ENCODE results near the gene VWCE. TPM values are rescaled to one million over a fixed set of nuclear protein-coding genes. Genes with fewer than 3 reads are reported as not detected.
A peak's percentile ranks its signal among the peaks of the same experiment; 100 is the strongest.

VWCE gene
- total RNA-seq, 1 experiment from 2014 or later, result 0.41 TPM

- no peak overlapping the region for H2AFZ ChIP-seq
- peaks cover 8% of the 10 kb centered on the region; the same call in 1 of the 2 replicates for H3F3A ChIP-seq (ENCODE audit: insufficient read depth, low read depth)
- BruUV-seq (replicated peaks), result no TSS peak
- no peak overlapping the region for H3K4me3 ChIP-seq
- peaks cover 21% of the 10 kb centered on the region for H3K27me3 ChIP-seq (ENCODE audit: insufficient read depth, low read depth)
- H3K4me2 ChIP-seq, result no peak overlapping the region
- no peaks in the 10 kb centered on the region for H3K36me3 ChIP-seq (ENCODE audit: low read depth)
- intact Hi-C loops (cut with micrococcal nuclease; ENCODE audit: unreplicated experiment), result no loop called here
- no peaks in the 10 kb centered on the region; the same call in none of the 2 replicates for H4K20me1 ChIP-seq (ENCODE audit: insufficient read depth)
- H3K9me2 ChIP-seq (ENCODE audit: insufficient read depth), result no peaks in the 10 kb centered on the region
- H3K27ac ChIP-seq, result no peak overlapping the region
- CTCF ChIA-PET, result interaction anchor here (0.5 kb wide), 1 partner anchor 88 kb away, joined by 4 read pairs; no protein-coding TSS in a partner anchor
- no peaks in the 10 kb centered on the region for H3K9me3 ChIP-seq (ENCODE audit: insufficient read depth, low read depth)
- POLR2A ChIA-PET (ENCODE audit: unreplicated experiment), result no interaction called here
- H3K4me1 ChIP-seq (replicated peaks; ENCODE audit: insufficient read depth), result 0 out of 2 replicates have a peak, but pooled peaks cover 5% of the 10 kb centered on the region
- no peak for TF ChIP-seq EZH2 (IDR thresholded peaks at IDR 0.05; ENCODE audit: low read depth)
- no peak for TF ChIP-seq CTCF (conservative IDR thresholded peaks at IDR 0.05)
- peak in 1 of 2 experiments; percentile 33 for DNase-seq
- H3K79me2 ChIP-seq (ENCODE audit: low read depth), result no peaks in the 10 kb centered on the region
Observed at GRCh38 chr11:61270354-61271076, 24.6 kb downstream of the VWCE start.

- Histone ChIP-seq H3K36me3 (ENCODE audit: low read depth) (no peaks in the 10 kb centered on the region), H3K27me3 (ENCODE audit: insufficient read depth, low read depth) (peaks cover 3% of the 10 kb centered on the region; the same call in 1 of the 2 replicates), H2AFZ (no peak overlapping the region), H3K27ac (no peak overlapping the region), H3K9me3 (ENCODE audit: insufficient read depth, low read depth) (no peaks in the 10 kb centered on the region), H3K9me2 (ENCODE audit: insufficient read depth) (no peaks in the 10 kb centered on the region), H3K4me2 (no peak overlapping the region), H3K4me3 (no peak overlapping the region), H3K79me2 (ENCODE audit: low read depth) (no peaks in the 10 kb centered on the region), H4K20me1 (ENCODE audit: insufficient read depth) (no peaks in the 10 kb centered on the region; the same call in none of the 2 replicates), H3K4me1 (replicated peaks; ENCODE audit: insufficient read depth) (0 out of 2 replicates have a peak, but pooled peaks cover 5% of the 10 kb centered on the region), H3F3A (ENCODE audit: insufficient read depth, low read depth) (peaks cover 8% of the 10 kb centered on the region; the same call in 1 of the 2 replicates)
- TF ChIP-seq EZH2 (IDR thresholded peaks at IDR 0.05; ENCODE audit: low read depth) (no peak), CTCF (conservative IDR thresholded peaks at IDR 0.05) (no peak)
- intact Hi-C loops (cut with micrococcal nuclease; ENCODE audit: unreplicated experiment), result no loop called here
- ChIA-PET POLR2A (ENCODE audit: unreplicated experiment) (no interaction called here), CTCF (interaction anchor here (0.6 to 0.7 kb wide), 2 partner anchors 14 to 17 kb away, joined by 3 to 4 read pairs; no protein-coding TSS in a partner anchor)
- no peak for DNase-seq
- no TSS peak for BruUV-seq (replicated peaks)
Observed at GRCh38 chr11:61268588-61269250, 26.4 kb downstream of the VWCE start.

- Histone ChIP-seq H3K79me2 (ENCODE audit: low read depth) (no peaks in the 10 kb centered on the region), H3K4me1 (replicated peaks; ENCODE audit: insufficient read depth) (0 out of 2 replicates have a peak, but pooled peaks cover 5% of the 10 kb centered on the region), H3K4me2 (no peak overlapping the region), H2AFZ (no peak overlapping the region), H3K27ac (no peak overlapping the region), H3K9me3 (ENCODE audit: insufficient read depth, low read depth) (no peaks in the 10 kb centered on the region), H3K9me2 (ENCODE audit: insufficient read depth) (no peaks in the 10 kb centered on the region), H3K27me3 (ENCODE audit: insufficient read depth, low read depth) (peaks cover 7% of the 10 kb centered on the region; the same call in 1 of the 2 replicates), H3F3A (ENCODE audit: insufficient read depth, low read depth) (peaks cover 2% of the 10 kb centered on the region; the same call in 1 of the 2 replicates), H3K36me3 (ENCODE audit: low read depth) (no peaks in the 10 kb centered on the region), H4K20me1 (ENCODE audit: insufficient read depth) (no peaks in the 10 kb centered on the region; the same call in none of the 2 replicates), H3K4me3 (no peak overlapping the region)
- intact Hi-C loops (cut with micrococcal nuclease; ENCODE audit: unreplicated experiment), result no loop called here
- no peak for TF ChIP-seq CTCF (conservative IDR thresholded peaks at IDR 0.05)
- BruUV-seq (replicated peaks), result no TSS peak
- DNase-seq, result peak in 1 of 2 experiments; percentile 31
- CTCF ChIA-PET, result no interaction called here
- POLR2A ChIA-PET (ENCODE audit: unreplicated experiment), result no interaction called here
Observed at GRCh38 chr11:61267437-61267841, 27.7 kb downstream of the VWCE start.

Data from PC-9 (cell line).